ENCODE data around the gene YIF1B. TPM values are rescaled to one million over a fixed set of nuclear protein-coding genes. Genes with fewer than 3 reads are reported as not detected.
A peak's percentile ranks its signal among the peaks of the same experiment; 100 is the strongest.

YIF1B gene
- total and polyA plus RNA-seq, 9 of the 15 experiments (the other 6 are each of a cell fraction or from before 2014, with no cell fraction given), result 8.5 to 586 (median 323) TPM

GRCh38 chr19:38321646-38322196, 6.0 kb upstream of the YIF1B start:
- H3K4me3 ChIP-seq, result no peak overlapping the region
- ChIA-PET CTCF (ENCODE audit: low intra/inter-chr PET ratio) (no interaction called here), POLR2A (interaction anchor here (1.1 kb wide), 1 partner anchor 53 kb away, joined by 4 read pairs; the partner anchor contains the start of gene PSMD8)
- H3K79me2 ChIP-seq (ENCODE audit: control insufficient read depth, insufficient read depth, low read length), result no peaks in the 10 kb centered on the region; the same call in 2 of the 3 replicates
- no peaks in the 10 kb centered on the region for H3K36me3 ChIP-seq (ENCODE audit: control insufficient read depth, insufficient read depth, low read length)
- DNase-seq (ENCODE audit: extremely low read depth in 1 of 4, low spot score in 3 of 4) (peak in 1 of 4 experiments; percentile 38), FAIRE-seq (no peak), ATAC-seq (no peak)
- TF ChIP-seq MEIS2 (IDR thresholded peaks at IDR 0.05; ENCODE audit: partially characterized antibody) (peak; percentile 25), FUS (optimal IDR thresholded peaks at IDR 0.05; ENCODE audit: low read depth, low read length) (no peak), ZNF134 (CRISPR knock-in tag; conservative IDR thresholded peaks at IDR 0.05) (peak; percentile 72), HDAC2 (IDR thresholded peaks at IDR 0.05) (peak; percentile 70; the same call in 1 of the 2 replicates), KDM1A (IDR thresholded peaks at IDR 0.05) (peak; percentile 33 to 70), SMAD4 (CRISPR knock-in tag; conservative IDR thresholded peaks at IDR 0.05) (0 out of 2 replicates have a peak, but pooled peaks have one; percentile 46), BHLHE40 (IDR thresholded peaks at IDR 0.05; ENCODE audit: low read length) (0 out of 2 replicates have a peak, but pooled peaks have one; percentile 17), CBX3 (IDR thresholded peaks at IDR 0.05; ENCODE audit: borderline replicate concordance in 1 of 2, low read length in 2 of 2) (peak in 1 of 2 experiments; percentile 24; a peak in 1 of 3 replicates), ZNF592 (IDR thresholded peaks at IDR 0.05) (peak; percentile 58; the same call in 1 of the 2 replicates), RCOR1 (IDR thresholded peaks at IDR 0.05; ENCODE audit: borderline replicate concordance in 1 of 2, low read depth in 2 of 2, low read length in 2 of 2) (peak in 1 of 2 experiments; percentile 9; a peak in 1 of 4 replicates), BCOR (IDR thresholded peaks at IDR 0.05) (peak; percentile 90), VEZF1 (CRISPR knock-in tag; IDR thresholded peaks at IDR 0.05) (peak; percentile 39), ZNF431 (CRISPR knock-in tag; IDR thresholded peaks at IDR 0.05) (no peak), DPF2 (IDR thresholded peaks at IDR 0.05) (no peak), ZFP36 (IDR thresholded peaks at IDR 0.05; ENCODE audit: low read depth, low read length, partially characterized antibody) (peak; percentile 72), RBM25 (IDR thresholded peaks at IDR 0.05; ENCODE audit: low read depth, low read length, severe bottlenecking) (peak; percentile 72), TEAD4 (IDR thresholded peaks at IDR 0.05; ENCODE audit: low read length) (no peak), TEAD4 (CRISPR knock-in tag; IDR thresholded peaks at IDR 0.05; ENCODE audit: borderline replicate concordance) (no peak)
- peak overlapping the region in 1 of 2 experiments; percentile 74; a peak in 2 of 4 replicates for H3K9ac ChIP-seq (ENCODE audit: insufficient read depth in 1 of 2, low read depth in 2 of 2, low read length in 2 of 2)
- no TSS peak for BruUV-seq (replicated peaks)
- no peaks in the 10 kb centered on the region for H4K20me1 ChIP-seq (replicated peaks; ENCODE audit: control insufficient read depth, insufficient read depth, low read length)
- peak overlapping the region; percentile 24; the same call in 1 of the 3 replicates for H3K27ac ChIP-seq (ENCODE audit: extremely low read depth, low read depth, low read length)
- WGBS (ENCODE audit: insufficient coverage, low coverage, missing lambda C conversion rate), result 47% methylated on average over 11 of the region's 11 CpGs
- no peaks in the 10 kb centered on the region for H3K9me3 ChIP-seq (replicated peaks; ENCODE audit: control insufficient read depth, insufficient read depth, low read depth, low read length)
- peaks cover 39 to 46% of the 10 kb centered on the region in 2 experiments for H3K4me1 ChIP-seq (replicated peaks in 1 of 2; ENCODE audit: control insufficient read depth in 2 of 2, insufficient read depth in 2 of 2, low read length in 2 of 2)
- in situ Hi-C loops (cut with MboI), result no loop called here
- H2AFZ ChIP-seq (ENCODE audit: low read depth, low read length), result peak overlapping the region; percentile 81
- H3K4me2 ChIP-seq (ENCODE audit: insufficient read depth, low read length), result no peak overlapping the region; the same call in 1 of the 2 replicates
- intact Hi-C loops (cut with micrococcal nuclease), result no loop called here
- no peaks in the 10 kb centered on the region for H3K9me1 ChIP-seq (ENCODE audit: control insufficient read depth, insufficient read depth, low read length)
- no peaks in the 10 kb centered on the region for H3K27me3 ChIP-seq (ENCODE audit: control insufficient read depth in 2 of 2, insufficient read depth in 2 of 2, low read length in 2 of 2)

Data from K562 (cell line).